Endothelial cell of umbilical vein (primary cell): Measurements from ENCODE around the gene FOXRED2.
"Not testable (repeated sequence)": the region's sequence is repeated elsewhere in the genome, so short reads cannot be mapped to it uniquely, and the experiment has no call there.

Experiments
- CTCF ChIP-seq, 2 donors: IDR thresholded peaks; 1 replicate in 1 of 2; 2 replicates in 1 of 2; pipeline ENCODE4 v1.5.1; 2011; ENCODE audit warnings: low read length in 2 of 2, mild to moderate bottlenecking in 2 of 2, moderate library complexity in 2 of 2, control low read depth in 1 of 2, inconsistent platforms in 1 of 2, low read depth in 1 of 2; ENCODE audit not compliant: insufficient read depth in 1 of 2; ENCODE audit errors: extremely low read depth in 1 of 2
- EZH2 ChIP-seq: IDR thresholded peaks from 2 replicates; pipeline ENCODE4 v1.6.1; 2012; ENCODE audit warnings: borderline replicate concordance, low read depth, mild to moderate bottlenecking, moderate library complexity, low read length, inconsistent platforms; ENCODE audit not compliant: severe bottlenecking
- FOS ChIP-seq: IDR thresholded peaks from 2 replicates; pipeline ENCODE4 v1.6.1; 2011; ENCODE audit warnings: mild to moderate bottlenecking, low read length, moderate library complexity, borderline replicate concordance; ENCODE audit not compliant: insufficient read depth
- GATA2 ChIP-seq: IDR thresholded peaks from 2 replicates; pipeline ENCODE4 v1.7.0; 2011; ENCODE audit warnings: low read depth, mild to moderate bottlenecking, moderate library complexity, mixed read lengths, low read length; ENCODE audit not compliant: insufficient read length, insufficient read depth
- MAX ChIP-seq: IDR thresholded peaks from 2 replicates; pipeline ENCODE4 v1.6.1; 2011; ENCODE audit not compliant: insufficient read depth, insufficient read length
- MYC ChIP-seq: IDR thresholded peaks from one replicate; pipeline ENCODE4 v1.6.1; 2011; ENCODE audit warnings: mild to moderate bottlenecking, low read depth, low read length
- POLR2A ChIP-seq: IDR thresholded peaks from 2 replicates; pipeline ENCODE4 v1.6.1; 2012; ENCODE audit warnings: low read depth, mild to moderate bottlenecking, control low read depth, low read length
- POLR2AphosphoS5 ChIP-seq: IDR thresholded peaks from 2 replicates; pipeline ENCODE4 v1.6.1; 2012; ENCODE audit warnings: low read depth, mild to moderate bottlenecking, control low read depth, low read length, moderate library complexity; ENCODE audit not compliant: insufficient read depth

GRCh38 chr22:36533320-36533719, 26.5 kb upstream of the FOXRED2 start:
- not testable (repeated sequence) for TF ChIP-seq CTCF (IDR thresholded peaks at IDR 0.05; ENCODE audit: extremely low read depth in 1 of 2, insufficient read depth in 1 of 2, low read depth in 1 of 2, low read length in 2 of 2); POLR2A; POLR2AphosphoS5; GATA2; MAX; EZH2; FOS; MYC
